ENCODE results near the gene INTS11.

Gene INTS11

DNA sequence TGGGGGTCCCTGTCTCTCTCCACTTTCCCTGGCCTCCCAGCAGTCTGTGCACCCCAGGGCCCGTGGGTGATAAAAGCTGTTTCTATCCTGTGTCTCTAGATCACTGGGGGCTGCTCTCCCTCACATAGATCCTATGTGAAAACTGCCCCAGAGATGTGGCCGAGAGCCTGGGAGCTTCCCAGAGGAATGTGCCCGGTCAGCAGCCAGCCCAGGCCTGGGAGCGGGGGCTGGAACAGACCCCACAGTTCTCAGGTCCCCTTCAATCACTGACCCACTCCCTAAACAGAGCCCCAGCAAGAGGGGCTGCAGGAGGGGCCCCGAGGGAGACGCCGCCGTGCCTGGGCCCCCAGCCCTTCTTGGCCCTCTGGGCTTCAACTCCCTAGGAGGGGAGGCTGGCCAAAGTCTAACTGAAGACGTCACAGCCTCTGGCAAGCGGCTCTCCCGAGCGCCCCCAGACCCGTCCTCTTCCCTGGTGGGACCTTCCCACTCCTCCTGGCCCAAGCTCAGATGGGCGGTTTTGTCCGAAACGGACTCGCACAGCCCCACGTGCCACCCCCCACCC lies 33.5 kb upstream of the INTS11 start:
- DNase-seq: no peak

DNA sequence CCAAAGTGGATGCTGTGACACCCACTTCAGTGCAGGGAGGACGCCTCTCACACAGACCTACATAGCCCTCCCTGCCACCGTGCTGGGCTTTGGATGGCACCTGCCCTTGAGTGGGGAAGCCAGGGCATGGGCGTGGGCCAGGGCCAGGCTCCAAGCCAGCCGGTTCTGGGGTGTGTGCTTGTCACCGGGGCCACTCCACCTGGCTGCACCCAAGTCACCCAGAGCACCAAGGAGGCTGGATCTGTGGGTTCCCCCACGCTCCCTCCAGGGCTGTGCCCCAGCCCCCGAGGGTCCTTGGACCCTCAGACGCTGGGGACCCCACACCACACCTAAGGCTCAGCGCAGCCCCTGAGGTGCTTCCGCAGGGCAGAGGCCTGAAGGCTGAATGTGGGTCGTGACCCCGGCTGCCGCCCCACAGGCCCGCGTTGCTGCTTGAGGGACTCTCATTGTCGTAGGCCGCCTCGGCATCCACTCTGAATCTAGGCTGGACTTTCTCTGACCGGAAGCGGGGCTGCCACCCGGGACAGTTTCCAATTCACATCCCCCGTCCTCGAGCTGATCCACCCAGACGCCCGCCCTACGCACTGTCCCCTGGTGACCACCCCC lies 32.4 kb upstream of the INTS11 start:
- no peak for DNase-seq

DNA sequence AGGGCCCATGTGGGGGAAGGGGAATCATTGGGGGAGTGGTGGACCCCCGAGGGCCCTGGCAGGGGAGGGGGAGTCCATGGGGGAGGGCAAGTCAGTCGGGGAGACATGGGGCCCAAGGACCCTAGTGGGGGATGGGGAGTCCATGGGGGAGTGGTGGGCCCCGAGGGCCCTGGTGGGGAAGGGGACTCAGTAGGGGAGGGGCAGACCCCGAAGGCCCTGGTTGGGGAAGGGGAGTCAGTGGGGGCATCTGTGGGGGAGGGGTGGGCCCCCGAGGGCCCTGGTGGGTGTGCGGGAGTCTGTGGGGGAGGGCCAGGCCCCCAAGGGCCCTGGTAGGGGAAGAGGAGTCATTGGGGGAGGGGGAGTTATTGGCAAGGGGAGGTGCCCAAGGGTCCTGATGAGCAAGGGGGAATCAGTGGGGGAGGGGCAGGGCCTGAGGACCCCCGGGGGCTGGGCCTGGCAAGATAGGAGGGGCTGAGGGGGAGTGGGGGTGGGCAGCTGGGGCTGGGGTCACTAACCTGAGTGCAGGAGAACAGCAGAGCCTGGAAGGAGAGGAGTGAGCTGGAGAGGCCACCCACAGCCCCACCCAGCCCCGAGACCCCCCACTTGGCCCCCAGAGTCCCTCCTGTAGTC lies 31.8 kb upstream of the INTS11 start:
- DNase-seq: no peak

DNA sequence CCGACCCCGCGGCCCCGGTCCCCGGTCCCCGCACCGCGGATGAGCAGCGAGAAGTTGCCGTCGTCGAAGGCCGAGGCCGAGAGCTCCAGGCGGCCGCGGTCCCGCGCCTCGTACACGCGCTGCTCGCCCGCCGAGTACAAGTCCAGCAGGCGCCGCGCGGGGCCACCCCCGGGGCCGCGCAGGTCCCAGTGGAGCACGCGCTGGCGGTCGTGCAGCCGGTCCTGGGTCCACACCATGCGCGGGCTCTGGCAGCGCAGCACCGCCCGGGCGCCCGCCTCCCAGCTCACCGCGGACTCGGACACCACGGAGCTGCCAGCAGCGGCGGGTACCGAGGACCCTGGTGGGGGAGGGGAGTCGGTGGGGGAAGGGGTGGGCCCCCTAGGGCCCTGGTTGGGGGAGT lies 31.0 kb upstream of the INTS11 start:
- DNase-seq: no peak

DNA sequence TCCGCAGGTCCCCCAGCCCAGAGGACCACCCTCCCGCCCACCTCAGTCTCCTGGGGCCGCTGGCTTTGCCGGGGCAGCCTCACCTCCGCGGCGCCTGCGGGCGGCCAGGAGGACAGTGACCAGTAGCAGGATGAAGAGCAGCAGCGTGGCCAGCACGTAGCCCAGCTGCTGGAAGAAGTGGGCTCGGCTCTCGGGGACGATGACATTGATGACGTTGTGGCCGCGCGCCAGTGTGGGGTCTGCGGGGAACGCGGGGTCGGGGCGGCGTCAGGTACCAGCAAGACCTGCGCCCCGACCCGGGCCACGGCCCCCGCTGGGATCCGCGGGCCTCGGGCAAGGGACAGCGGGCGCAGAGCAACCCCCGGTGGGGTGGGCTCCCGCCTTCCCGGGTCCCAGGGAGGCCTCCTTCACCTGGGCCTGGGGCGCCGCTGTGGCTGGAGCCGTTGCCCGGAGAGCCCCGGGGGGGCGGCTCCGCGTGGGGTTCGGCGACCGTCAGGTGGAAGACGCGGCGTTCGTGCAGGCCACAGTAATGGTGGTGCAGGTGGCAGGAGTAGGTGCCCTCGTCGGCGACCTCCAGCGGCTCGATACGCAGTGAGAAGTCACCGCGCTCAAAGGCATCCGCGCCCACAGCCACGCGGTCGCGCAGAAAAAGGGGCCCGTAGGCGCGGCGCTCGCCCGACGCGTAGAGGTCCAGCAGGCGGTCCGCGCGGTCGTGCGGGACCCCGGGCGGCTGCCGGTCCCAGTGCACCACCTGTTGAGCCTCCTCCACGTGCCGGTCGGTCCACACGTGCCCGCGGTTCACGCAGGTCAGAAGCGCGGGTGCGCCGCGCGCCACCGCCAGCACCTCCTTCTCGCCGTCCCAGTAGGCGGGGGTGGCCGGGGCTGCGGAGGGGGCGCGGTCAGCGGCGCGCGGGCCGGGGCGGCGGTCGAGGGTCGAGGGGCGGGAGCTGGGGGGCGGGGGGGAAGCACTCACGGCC lies 30.1 kb upstream of the INTS11 start:
- DNase-seq: peak; percentile 57

DNA sequence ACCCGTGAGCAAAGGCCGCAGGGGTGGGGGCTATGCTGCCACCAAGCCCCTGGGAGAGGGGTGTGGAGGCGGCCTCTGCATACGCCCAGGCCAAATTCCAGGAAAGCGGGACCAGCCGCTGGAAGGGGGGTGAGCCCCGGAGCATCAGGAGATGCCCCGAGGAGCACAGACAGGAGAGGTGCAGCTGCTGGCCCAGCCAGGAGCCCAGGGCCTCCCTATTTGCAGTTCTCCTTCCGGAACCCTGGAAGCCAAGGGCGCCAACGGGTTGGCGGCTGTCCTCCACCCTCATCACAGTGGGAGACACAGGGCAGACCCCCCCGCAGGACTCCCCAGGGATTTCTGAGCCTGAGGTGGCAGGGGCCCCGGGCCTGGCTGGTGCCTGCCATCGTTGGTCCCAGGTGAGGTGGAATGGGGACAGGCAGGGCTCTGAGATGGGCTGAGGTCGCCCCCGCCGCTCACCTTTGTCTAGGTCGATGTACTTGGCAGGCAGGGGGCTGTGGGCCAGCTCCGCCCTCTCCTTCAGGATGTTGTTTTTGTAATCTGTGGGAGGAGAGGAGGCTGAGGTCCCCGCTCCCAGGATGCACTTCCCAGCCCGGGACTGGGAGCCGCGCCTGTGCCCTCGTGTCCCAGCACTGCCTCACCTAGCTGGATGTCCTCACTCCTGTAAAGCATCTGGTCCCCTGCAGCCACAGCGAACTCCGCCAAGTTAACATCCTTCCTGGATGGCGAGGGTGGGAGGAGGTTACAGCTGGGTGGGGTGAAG lies 29.1 kb upstream of the INTS11 start:
- DNase-seq: no peak

DNA sequence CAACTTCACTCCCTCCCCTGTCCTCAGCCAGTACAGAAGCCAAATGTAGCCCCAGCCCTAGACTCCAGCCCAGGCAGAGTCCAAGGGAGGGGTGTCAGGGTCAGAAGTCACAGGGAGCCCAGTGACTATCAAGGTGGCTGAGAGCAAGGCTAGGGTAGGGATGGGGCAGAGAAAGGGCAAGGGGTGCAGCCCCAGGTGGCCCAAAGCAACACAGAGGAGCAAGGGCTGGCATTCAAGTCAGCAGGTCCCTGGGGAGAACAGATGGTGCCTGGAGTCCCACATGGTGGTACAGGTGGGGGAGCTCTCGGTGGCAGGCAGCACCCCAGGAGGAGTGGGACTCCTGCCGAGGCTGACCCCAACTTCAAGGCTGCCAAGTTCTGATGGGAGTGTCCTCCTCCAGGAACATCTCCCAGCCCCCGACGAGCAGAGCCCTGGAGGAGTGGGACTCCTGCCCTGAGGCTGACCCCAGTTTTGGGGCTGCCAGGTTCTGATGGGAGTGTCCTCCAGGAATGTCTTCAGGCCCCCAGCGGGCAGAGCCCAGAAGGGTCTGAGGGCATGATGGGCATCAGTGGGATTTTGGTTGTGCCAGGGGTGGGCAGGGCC lies 28.4 kb upstream of the INTS11 start:
- no peak for DNase-seq

DNA sequence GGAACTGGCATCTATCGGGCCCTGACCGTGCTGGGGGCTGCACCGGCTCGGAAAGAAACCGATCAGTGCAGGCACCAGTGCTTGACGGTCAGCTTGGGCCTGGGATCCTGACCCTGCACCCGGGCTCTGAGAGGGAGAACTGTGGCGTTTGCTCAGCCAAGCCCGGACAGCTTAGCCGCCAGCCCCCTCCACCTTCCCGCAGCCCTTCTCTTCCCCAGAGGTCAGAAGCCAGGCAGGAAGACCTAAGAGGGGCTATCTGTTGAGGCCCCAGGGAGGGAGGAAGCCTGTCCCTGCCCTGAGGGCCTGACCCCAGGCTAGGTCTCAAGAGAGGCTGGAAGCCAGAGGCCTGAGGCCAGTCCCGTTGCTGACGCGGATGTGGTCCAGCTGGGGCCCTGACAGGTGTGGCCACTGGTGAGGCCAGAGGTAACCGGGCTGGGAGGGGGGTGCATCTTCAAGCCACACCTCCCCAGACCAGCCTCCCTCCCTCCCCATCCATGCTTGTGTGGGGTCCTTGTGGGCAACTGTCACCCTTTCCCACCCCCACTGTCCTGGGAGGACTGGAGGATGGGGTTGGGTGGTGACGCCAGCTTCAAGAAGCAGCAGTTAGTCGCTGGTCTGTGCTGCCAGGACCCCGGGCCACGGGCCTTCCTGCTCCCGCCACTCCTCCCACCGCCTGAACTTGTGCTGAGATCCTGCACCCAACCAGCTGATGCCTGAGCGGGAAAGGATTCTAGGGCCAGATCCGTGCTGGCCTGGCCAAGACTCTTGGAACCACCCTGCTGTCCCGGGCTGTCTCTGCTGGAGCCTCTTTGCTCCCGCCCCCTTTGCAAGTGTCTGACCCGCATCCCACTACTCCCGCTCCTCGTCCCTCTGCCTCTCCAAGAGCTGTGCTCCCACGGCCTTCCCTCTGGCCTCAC lies 27.3 kb upstream of the INTS11 start:
- no peak for DNase-seq

DNA sequence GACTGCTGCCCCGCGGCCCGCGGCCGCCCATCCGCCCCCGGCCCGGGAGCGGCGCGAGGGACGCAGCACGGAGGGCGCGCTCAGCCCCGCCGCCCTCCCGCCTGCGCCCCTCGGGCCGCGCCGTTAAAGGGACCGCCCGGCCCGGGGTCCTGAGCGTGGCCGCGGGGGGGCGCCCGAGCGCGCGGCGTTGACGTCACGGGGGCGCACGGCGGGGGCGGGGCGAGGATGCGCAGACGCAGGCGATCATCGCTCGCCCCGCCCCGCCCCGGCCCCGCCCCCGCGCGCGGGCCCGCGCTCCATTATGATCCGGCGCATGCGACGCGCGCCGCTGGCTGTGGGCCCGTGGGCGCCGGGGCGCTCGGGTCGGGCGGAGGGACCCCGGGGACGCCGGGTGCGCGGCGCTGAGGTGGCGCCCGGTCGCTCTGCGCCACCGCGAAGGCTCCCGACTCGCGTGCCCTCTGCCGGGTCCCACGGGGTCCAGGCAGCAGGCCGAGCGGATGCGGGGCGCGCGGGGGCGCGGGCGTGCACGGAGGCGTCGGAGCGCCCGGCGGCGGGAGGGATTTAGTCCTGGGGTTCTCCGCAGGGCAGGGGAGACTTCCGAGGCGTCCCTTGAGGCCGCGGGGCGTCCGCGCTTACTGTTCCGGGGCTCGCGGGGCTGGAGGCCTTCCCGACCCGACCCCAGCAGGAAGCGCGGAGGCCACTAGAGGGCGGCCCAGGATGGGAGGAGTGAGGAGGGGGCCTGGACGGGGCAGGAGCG lies 25.0 kb upstream of the INTS11 start, which contains the start of gene DVL1:
Gene DVL1 (minus strand): TSS at position 163 of the 757 bp plus-strand sequence. CDS start 353 bp downstream, outside the sequence.
- DNase-seq: peak; percentile 78

DNA sequence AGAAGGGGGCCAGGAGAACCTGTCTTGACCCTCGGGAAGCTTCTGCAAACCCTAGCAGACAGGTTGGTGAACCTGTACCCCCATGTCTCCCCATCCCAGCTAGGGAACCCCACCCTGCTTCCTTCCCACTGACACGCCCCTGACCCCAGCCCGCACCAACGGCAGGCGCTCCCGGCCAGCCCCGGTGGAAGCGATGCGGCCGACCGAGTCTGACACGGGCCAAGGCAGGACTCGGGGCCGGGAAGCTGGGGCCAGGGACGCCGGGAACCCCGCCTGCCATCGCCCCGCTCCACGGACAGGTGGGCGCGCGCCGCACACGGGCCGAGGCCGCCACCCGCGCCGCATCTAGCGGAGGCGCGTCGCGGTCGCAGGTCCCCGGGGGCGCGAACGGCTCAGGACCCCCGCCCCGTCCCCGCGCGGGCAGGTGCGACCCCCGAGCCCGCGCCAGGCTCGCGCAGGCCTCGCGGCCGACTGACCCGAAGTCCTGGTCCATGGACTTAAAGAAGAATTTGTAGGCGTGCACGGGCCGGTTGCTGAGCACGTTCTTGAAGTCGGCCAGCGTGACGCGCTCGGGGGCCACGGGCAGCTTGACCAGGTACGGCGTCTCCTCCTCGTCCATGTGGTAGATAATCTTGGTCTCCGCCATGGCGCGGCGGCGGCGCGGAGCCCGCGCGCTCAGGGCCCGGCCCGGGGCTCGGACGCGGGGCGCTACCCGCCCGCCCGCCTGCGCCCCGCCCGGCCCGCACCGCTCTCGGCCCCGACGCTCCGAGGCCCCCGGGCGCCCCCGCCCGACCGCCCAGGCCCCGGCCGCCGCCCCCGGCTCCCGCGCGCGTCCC lies 24.2 kb upstream of the INTS11 start:
- no peak for DNase-seq

DNA sequence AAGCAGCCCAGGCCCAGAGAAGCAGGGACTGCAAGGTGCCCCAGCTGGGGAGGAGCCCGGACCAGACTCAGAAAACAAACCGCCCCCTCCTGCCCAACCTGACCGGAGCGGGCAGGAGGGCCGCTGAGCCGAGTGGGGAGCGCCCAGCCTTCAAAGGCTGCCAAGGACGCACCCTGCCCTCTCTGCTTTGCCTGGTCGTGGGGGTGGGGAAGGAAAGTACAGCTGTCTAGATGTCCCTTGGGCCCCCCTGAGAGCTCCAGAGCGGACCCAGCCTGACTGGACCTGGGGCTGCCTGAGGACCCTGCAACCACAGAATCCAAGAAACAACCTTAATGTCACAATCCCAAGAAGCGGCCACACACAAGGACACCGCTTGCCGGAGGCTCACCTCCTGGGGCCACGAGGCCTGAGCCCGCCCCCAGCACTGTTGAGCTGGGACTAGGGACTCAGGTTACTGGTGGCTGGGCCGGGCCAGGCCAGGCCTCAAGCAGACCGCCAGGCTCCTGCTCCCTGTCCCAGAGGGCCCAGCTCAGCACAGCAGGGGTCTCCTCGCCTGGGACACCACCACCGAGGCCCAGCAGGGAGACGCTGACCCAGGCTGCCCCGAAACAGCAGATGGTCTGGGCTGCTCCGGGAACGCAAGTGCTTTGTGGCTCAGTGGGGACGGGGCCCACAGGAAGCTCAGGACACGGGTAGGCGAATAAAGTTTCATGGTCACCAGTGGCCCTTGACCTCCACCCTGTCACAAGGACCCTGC lies 23.4 kb upstream of the INTS11 start:
- DNase-seq: no peak

DNA sequence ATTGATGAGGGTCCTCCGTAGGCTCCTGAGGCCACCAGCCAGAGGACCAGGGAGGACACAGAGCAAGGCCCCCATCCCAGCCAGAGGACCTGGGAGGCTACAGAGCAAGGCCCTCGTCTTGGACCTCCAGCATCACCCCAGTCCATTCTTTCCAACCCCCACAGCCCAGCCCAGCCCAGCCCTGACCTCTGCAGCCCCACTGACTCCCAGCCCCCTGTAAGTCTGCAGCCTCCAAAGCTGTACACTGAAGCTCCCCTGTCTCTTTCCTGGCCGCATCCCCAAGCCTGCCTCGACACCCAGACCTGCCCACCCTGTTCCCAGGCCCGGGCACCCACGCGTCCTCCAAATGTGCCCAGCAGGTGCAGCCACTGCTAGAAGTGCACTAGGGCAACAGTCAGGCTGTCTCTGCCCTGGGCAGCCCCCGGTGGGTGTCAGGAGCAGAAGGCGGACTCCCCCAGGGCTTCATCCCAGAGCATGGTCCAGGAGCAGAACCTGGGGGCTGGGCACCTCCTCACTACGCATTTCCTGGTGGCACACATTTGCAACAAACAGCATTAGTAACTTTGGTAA lies 22.7 kb upstream of the INTS11 start:
- DNase-seq: no peak

DNA sequence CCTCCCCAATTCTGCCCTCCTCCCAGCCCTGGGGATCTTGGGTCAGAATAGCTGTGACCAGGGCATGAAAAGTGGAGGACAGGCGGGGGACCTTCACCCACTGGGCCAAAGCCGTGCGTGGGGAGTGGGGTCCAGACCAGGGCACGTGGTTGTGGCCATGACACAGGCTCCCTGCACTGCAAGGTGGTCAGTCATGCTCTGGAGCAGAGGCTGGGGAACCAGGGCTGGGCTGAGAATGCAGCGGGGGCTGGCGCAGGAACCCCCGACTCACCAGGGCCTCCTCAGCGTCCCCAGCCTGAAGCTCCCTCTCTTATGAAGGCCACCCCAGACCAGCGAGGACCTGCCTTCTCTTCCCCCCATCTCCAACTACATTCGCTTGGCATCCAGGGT lies 22.0 kb upstream of the INTS11 start:
- DNase-seq: no peak

DNA sequence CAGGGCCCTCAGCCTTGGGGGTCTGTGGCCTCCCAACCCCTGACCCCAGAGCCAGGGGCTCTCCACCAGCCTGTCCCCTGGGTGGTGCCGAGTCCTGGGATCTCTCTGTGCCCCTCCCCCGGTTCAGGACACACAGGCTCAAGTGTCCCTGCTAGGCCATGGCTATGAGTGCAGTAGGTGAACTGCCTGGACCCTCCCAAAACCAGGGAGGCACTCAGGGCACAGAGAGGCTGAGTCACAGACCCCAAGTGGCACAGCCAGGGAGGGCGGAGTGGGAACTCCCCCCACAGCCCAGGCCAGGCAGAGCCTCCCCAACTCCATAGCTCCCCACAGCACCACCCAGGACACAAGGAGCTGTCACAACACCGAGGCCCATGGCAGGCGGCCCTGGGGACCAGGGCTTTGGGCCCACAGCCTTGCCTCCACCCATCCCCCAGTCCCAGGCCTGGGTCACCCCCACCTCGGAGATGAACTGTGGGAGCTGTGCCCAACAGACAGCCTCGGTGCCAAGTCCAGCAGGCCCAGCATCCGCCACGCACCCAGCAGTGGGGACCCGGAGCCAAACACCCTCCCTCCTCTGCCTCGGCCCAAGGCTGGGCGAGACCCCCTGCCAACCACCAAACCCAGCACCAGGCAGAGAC lies 21.5 kb upstream of the INTS11 start:
- no peak for DNase-seq

DNA sequence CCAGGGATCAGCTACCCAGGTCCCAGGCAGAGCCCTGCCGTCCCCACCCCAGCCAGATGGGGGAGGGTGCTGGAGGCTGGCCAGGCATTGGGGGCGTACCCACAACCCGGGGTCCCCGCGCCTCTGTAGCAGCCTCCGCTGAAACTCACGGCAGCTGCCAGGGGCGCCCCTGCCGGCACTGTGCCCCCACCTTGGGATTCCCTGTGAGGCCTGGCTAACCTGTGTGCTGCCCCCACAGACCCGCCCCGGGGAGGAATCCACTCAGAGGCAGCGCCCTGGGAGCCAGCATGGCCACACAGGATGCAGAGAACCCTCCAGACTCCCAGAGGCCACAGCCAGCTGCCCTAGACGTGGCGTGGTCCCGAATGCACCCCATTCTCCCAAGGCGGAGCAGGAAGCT lies 20.9 kb upstream of the INTS11 start:
- no peak for DNase-seq

DNA sequence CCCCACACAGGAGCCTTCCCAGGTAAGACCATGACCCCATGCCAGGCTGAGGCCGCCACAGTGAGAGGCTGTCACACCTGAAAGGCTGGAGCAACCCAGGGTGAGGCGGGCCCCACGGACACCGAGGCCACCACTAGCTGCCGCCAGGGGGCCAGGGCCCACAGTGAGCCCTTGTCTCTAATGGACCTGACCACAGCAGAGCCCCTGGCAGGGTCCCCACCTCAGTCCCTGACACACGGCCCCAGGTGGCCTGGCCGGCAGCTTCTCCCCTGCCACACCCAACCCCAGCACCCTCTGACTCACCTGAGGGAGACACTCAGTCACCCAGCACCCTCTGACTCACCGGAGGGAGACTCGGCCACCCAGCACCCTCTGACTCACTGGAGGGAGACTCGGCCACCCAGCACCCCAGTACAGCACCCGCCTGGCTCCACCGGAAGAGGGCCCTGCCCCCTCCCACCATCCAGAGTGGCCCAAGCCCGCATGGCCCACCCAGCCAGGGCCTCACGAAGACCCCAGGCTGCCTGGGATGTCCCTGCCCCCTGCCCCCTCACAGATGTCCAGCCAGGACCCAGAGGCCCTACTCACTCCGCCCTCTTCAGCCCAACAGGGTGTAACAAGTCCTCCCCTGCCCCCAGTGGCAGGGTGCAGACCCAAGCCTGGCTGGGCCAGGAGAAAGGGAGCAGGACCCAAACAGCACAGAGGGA lies 20.3 kb upstream of the INTS11 start:
- peak; percentile 39 for DNase-seq

DNA sequence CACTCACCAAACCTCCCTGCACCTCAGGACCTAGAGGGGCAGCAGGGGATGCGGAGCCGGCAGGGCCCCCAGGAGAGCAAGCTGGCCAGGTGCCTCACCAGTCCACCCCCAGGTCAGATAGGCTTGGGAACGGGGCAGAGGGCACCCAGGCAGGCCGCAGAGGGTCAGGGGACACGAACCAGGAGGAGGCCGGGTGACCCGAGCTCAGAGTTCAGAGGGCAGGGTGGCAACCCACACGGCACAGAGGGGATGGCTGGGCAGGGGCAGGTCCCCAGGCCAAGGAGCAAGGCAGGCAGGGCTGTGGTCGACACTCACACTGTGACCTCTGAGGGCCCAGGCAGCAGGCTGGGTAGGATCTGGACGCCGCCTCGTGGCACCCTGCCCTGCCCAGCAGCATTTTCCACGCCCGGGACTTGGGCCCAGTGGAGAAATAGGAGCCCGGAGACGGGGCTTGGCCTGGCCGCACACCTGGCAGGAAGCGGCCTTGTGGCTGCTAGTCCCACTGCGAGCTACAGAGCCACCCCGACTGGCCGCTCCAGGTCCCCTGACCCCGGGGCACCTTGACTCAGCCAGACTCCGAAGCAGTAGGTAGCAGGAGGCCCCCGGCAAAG lies 19.5 kb upstream of the INTS11 start:
- no peak for DNase-seq

All from activated T-cell treated with anti-CD3 and anti-CD28 coated beads, Interleukin-2, amount 50 U/mL, for 1 hour (primary cell).